Hematopoietic multipotent progenitor cell treated with erythropoietin and hydrocortisone succinate and interleukin-3 and kit ligand, for 15 days (in vitro differentiated cells): ENCODE data around the gene SET.
A peak's percentile ranks its signal among the peaks of the same experiment; 100 is the strongest.

Source experiments
- DNase-seq: peaks from one replicate; pipeline ENCODE4 v3.0.0-alpha.2; 2015; ENCODE audit warnings: low spot score

SET gene

DNA sequence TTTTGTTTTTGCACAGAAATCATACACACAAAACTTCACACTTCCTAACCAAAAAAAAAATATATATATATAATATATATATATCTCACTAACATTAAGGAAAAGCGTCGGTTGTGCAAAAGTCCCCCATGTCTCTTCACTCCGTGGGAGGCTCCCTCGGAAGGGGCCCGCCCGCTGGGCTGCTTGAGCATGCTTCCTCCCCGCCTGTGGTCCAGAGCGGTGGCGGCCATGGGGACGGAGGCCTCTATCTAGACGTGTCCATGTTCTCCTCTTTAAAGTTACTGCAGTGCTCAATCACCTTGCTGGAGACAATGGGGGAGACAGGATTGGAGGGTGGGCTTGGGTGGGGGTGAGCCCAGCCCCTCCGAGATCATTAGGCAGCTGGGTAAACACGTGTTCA is 42.1 kb downstream of the SET start:
- DNase-seq, result no peak

DNA sequence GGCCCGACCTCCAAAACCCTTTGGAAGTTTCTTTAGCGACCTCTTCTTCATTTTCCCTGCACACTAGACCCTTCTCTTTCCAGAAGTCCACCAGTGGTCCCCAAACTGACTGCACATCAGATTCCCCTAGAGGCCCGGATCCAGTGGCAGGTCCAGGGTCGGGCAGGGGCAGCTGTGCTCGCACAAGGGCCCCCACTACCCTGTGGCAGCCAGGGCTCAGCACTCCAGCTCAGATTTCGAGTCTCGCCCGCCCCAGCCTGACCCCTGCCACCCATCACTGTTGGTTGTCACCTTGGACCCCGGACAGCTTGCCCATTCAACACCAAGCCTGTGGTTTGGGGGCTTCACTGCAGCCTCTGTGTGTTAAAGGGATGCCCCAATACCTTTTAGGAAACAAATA is 42.7 kb downstream of the SET start:
- no peak for DNase-seq

DNA sequence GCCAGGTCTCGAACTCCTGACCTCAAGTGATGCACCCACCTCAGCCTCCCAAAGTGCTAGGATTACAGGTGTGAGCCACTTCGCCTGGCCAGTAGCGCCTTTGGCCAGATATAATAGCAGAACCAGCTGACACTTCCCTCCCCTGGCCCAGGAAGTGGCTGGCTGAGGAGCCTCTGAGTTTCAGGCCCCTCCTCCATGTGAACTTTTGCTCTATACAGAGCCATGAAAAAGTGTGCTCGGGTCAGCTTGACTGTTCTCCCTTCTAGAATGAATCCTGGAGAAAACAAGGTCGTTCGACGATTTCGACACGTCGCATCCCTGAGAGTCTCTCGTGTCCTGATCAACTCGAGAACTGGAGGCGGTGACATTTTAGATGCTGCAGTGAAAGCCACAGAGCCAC is 43.6 kb downstream of the SET start:
- DNase-seq, result no peak

DNA sequence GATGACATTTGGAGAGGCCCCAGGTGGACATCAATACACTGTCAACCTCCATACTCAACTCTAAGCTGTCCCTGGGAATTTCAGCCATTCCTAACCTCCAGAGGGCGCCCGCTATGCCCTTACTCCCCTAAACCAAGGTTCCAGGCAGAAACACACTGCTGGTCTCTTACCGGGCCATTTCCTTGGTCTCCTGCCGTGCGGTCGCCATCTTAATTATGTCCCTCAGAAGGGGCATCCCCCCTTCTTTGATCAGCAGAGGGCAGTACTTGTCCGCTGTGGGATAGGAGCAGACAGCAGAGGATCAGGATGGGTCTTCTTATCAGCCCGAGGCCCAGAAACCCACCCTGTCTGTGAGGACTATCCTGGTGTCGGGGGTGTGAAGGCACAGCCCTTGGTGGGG is 44.2 kb downstream of the SET start:
- DNase-seq, result peak; percentile 69

DNA sequence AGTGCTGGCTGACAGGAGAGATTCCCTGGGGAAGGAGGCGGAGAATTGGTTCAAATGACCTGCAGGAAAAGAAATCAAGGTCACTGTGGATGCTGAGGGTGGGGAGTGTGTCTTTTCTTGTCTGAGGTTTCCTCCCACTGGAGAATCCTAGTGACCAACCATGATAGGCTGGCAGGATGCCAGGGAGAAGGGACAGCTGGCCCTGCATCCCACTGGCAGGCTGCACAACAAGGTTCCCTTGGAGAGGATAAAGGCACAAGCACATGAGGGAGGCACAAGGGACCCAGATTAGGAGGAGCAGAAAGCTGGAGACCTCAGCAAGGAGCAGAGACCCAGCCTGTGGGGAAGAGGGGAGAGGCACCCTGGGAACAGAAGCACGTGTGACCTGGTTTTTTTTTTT is 46.4 kb downstream of the SET start:
- no peak for DNase-seq

GRCh38 chr9:128742401-128742800 is 53.4 kb downstream of the SET start:
- DNase-seq, result no peak

- DNase-seq, result no peak
Observed at GRCh38 chr9:128743421-128743820, 54.4 kb downstream of the SET start.
